Measurements from ENCODE around the gene SMG5. TPM values are rescaled to one million over a fixed set of nuclear protein-coding genes. Genes with fewer than 3 reads are reported as not detected.

Gene SMG5
- total RNA-seq, 6 experiments from 2014 or later, result 28.1 to 58.8 (median 48.2) TPM

- H3K9me3 ChIP-seq, result no peaks in the 10 kb centered on the region
- H3K27ac ChIP-seq, result no peak overlapping the region
- intact Hi-C loops (cut with DNase I), result loop anchor here in 1 of 2 donors (10.0 kb wide), 1 partner anchor 115 kb away; no protein-coding TSS in a partner anchor
- WGBS (ENCODE audit: insufficient coverage, low coverage, low lambda C conversion rate, missing lambda C conversion rate), result 100% methylated on average over 1 of the region's 5 CpGs
- H3K4me3 ChIP-seq, result no peak overlapping the region
- peaks cover 0 to 10% (median 0%) of the 10 kb centered on the region in 4 donors for H3K4me1 ChIP-seq
- no peak for DNase-seq
- H3K36me3 ChIP-seq, result peaks cover 10 to 53% (median 25%) of the 10 kb centered on the region in 4 donors
- no peak for ATAC-seq
- TF ChIP-seq POLR2A (IDR thresholded peaks at IDR 0.05), result no peak
- TF ChIP-seq CTCF (IDR thresholded peaks at IDR 0.05), result no peak
- H3K27me3 ChIP-seq, result no peaks in the 10 kb centered on the region
Measured at GRCh38 chr1:156249593-156249992, 33.0 kb downstream of the SMG5 start.

GRCh38 chr1:156248323-156248683 is 34.3 kb downstream of the SMG5 start:
- intact Hi-C loops (cut with DNase I), result loop anchor here in 1 of 2 donors (10.0 kb wide), 1 partner anchor 114 kb away; no protein-coding TSS in a partner anchor
- H3K36me3 ChIP-seq, result peaks cover 10 to 41% (median 20%) of the 10 kb centered on the region in 4 donors

GRCh38 chr1:156247460-156248322 is 34.9 kb downstream of the SMG5 start, which contains the start of gene PAQR6:
Gene PAQR6 (minus strand): TSS chr1:156248056. CDS start chr1:156246731, 1,325 bp downstream.
- H3K9me3 ChIP-seq, result no peaks in the 10 kb centered on the region
- TF ChIP-seq POLR2A (IDR thresholded peaks at IDR 0.05) (no peak), CTCF (IDR thresholded peaks at IDR 0.05) (no peak)
- ATAC-seq (peak; percentile 2 to 20 (median 9)), DNase-seq (no peak)
- H3K27me3 ChIP-seq, result no peaks in the 10 kb centered on the region
- peaks cover 0 to 10% (median 0%) of the 10 kb centered on the region in 4 donors for H3K4me1 ChIP-seq
- no peak within 1 kb of the TSS for H3K27ac ChIP-seq
- 57% methylated on average over 5 of the region's 16 CpGs for WGBS (ENCODE audit: insufficient coverage, low coverage, low lambda C conversion rate, missing lambda C conversion rate)
- intact Hi-C loops (cut with DNase I), result loop anchor here in 1 of 2 donors (10.0 kb wide), 1 partner anchor 113 kb away; no protein-coding TSS in a partner anchor
- H3K36me3 ChIP-seq, result peaks cover 7 to 35% (median 17%) of the 10 kb centered on the region in 4 donors
- no peak within 1 kb of the TSS for H3K4me3 ChIP-seq

More at GRCh38 chr1:156248323-156248683, 34.3 kb downstream of the SMG5 start:
- H3K9me3 ChIP-seq, result no peaks in the 10 kb centered on the region
- no peak for TF ChIP-seq CTCF (IDR thresholded peaks at IDR 0.05)
- TF ChIP-seq POLR2A (IDR thresholded peaks at IDR 0.05), result no peak
- H3K4me3 ChIP-seq, result no peak overlapping the region
- H3K27me3 ChIP-seq, result no peaks in the 10 kb centered on the region
- DNase-seq (no peak), ATAC-seq (no peak)
- peaks cover 0 to 10% (median 0%) of the 10 kb centered on the region in 4 donors for H3K4me1 ChIP-seq
- 13% methylated on average over 1 of the region's 4 CpGs for WGBS (ENCODE audit: insufficient coverage, low coverage, low lambda C conversion rate, missing lambda C conversion rate)
- no peak overlapping the region for H3K27ac ChIP-seq

DNA sequence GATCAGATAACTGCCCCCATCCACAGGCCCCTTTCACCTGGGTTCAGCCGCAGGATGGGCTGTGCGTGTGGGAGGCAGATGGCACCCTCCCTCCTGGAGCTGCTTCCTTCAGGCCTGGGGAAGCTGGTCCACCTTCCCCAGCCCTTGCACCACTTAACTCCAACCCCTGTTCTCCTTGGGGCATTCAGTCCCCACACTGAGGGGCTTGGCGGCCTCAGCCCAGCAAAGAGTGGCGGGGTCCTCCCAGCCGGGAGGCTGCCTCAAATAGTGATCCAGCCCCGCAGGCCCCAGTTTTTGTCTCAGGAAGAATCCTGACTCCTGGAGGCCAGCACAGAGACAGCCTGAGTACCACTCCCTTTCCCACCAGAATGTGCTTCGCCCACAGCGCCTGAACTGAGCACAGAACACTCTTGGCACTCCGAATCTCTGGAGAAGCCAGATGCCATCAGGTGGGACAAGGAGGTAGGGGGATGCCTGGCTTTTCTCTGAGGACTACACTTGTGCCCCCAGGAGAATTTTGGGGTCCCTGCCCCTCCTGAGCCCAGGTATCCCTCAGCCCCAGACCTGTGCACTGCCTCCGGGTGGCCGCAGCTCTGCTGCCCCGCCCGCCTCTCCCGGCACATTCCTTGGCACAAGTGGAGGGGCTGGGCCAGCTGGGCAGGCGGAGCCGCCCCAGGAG is 35.7 kb downstream of the SMG5 start:
- no peaks in the 10 kb centered on the region for H3K9me3 ChIP-seq
- peaks cover 4 to 27% (median 10%) of the 10 kb centered on the region in 4 donors for H3K36me3 ChIP-seq
- H3K27me3 ChIP-seq, result no peaks in the 10 kb centered on the region
- no peak overlapping the region for H3K27ac ChIP-seq
- intact Hi-C loops (cut with DNase I), result loop anchor here in 1 of 2 donors (10.0 kb wide), 1 partner anchor 112 kb away; no protein-coding TSS in a partner anchor
- WGBS (ENCODE audit: insufficient coverage, low coverage, low lambda C conversion rate, missing lambda C conversion rate), result no CpG with 5 or more reads among the region's 16 CpGs
- peaks cover 0 to 10% (median 0%) of the 10 kb centered on the region in 4 donors for H3K4me1 ChIP-seq
- H3K4me3 ChIP-seq, result no peak overlapping the region
- ATAC-seq, result peak; percentile 38 to 56 (median 48)
- TF ChIP-seq CTCF (IDR thresholded peaks at IDR 0.05) (no peak), POLR2A (IDR thresholded peaks at IDR 0.05) (no peak)
- no peak for DNase-seq
